NAMALWA (cell line): ENCODE results near the gene STX18.

ENCODE experiments used
- DNase-seq: peaks from one replicate; pipeline ENCODE4 v3.0.0-alpha.2; 2015; ENCODE audit warnings: low spot score

STX18 gene

GRCh38 chr4:4398430-4398829, 143.4 kb downstream of the STX18 start:
- no peak for DNase-seq

GRCh38 chr4:4397441-4397819, 144.4 kb downstream of the STX18 start:
- DNase-seq = no peak

- no peak for DNase-seq
Measured at GRCh38 chr4:4396628-4397440, 145.0 kb downstream of the STX18 start.

- no peak for DNase-seq
Measured at GRCh38 chr4:4395849-4396627, 145.8 kb downstream of the STX18 start.

- DNase-seq = no peak
Measured at GRCh38 chr4:4395371-4395770, 146.5 kb downstream of the STX18 start.

- no peak for DNase-seq
Measured at GRCh38 chr4:4394644-4395043, 147.2 kb downstream of the STX18 start.

GRCh38 chr4:4392501-4393183, 149.2 kb downstream of the STX18 start:
- no peak for DNase-seq

- no peak for DNase-seq
Measured at GRCh38 chr4:4391866-4392265, 150.0 kb downstream of the STX18 start.

GRCh38 chr4:4390515-4391240, 151.2 kb downstream of the STX18 start:
- DNase-seq = no peak

- DNase-seq = no peak
Measured at GRCh38 chr4:4390046-4390445, 151.8 kb downstream of the STX18 start.

- no peak for DNase-seq
Measured at GRCh38 chr4:4388836-4389575, 152.8 kb downstream of the STX18 start.

GRCh38 chr4:4388311-4388790, 153.5 kb downstream of the STX18 start:
- no peak for DNase-seq

- DNase-seq = no peak
Measured at GRCh38 chr4:4387531-4388310, 154.1 kb downstream of the STX18 start.

- DNase-seq = no peak
Measured at GRCh38 chr4:4386736-4387392, 155.0 kb downstream of the STX18 start, which contains the start of gene NSG1. Gene NSG1 (plus strand): TSS chr4:4387102. CDS start chr4:4387630, 528 bp downstream.

GRCh38 chr4:4386296-4386735, 155.5 kb downstream of the STX18 start:
- DNase-seq = no peak

GRCh38 chr4:4385729-4386295, 156.0 kb downstream of the STX18 start:
- no peak for DNase-seq

GRCh38 chr4:4384837-4385236, 157.0 kb downstream of the STX18 start:
- peak; percentile 37 for DNase-seq

GRCh38 chr4:4383085-4383484, 158.8 kb downstream of the STX18 start:
- no peak for DNase-seq

- no peak for DNase-seq
Measured at GRCh38 chr4:4379540-4380087, 162.2 kb downstream of the STX18 start.
